ENCODE data around the gene RASGRP1.

The RASGRP1 gene

DNA sequence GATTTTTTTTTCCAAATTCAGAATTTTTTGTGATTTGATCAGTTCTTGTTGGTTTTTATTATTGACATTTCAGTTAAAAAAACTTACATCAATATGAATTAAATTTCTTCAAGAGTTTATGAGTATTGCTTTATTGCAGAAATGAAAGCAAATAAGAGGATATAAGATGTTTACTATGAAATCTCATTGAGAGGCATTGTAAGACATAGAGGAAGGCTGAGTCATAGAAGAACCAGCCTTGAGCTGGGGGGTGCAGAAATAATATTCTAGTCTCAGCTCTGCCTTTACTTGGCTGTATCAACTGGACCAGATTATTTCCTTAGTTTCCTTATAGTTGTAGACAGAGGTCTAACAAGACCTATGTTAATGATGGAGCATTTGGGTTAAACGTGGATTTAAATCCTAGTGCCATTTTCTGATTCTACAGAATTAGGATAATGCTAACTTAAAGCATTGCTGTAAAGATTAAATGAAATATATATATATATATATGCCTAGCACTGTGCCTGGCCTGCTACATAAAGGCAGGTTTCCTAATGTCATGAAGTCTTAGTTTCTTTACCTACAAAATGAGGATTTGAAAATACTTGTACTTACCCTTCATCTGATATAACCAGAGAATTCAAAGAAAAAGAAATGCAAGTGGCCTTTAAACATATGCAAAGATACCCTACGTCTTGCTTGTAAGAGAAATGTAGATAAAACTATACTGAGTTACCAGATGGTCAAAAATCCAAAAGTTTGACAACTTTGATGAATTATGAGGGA, 103.4 kb downstream of the RASGRP1 start:
- H3K27ac ChIP-seq (ENCODE audit: low read depth, low read length): no peak overlapping the region
- H3K4me3 ChIP-seq (ENCODE audit: low read depth, low read length): no peak overlapping the region
- H3K36me3 ChIP-seq (ENCODE audit: control insufficient read depth, insufficient read depth, low read length): peaks cover 8% of the 10 kb centered on the region; the same call in 1 of the 2 replicates
- H3K9me3 ChIP-seq (ENCODE audit: control insufficient read depth, insufficient read depth, low read depth, low read length): no peaks in the 10 kb centered on the region
- H3K4me1 ChIP-seq (ENCODE audit: control insufficient read depth, insufficient read depth, low read length): no peaks in the 10 kb centered on the region
- no peak overlapping the region for H3K9ac ChIP-seq (ENCODE audit: low read length)
- no peaks in the 10 kb centered on the region for H3K27me3 ChIP-seq (ENCODE audit: control insufficient read depth, insufficient read depth, low read length)

DNA sequence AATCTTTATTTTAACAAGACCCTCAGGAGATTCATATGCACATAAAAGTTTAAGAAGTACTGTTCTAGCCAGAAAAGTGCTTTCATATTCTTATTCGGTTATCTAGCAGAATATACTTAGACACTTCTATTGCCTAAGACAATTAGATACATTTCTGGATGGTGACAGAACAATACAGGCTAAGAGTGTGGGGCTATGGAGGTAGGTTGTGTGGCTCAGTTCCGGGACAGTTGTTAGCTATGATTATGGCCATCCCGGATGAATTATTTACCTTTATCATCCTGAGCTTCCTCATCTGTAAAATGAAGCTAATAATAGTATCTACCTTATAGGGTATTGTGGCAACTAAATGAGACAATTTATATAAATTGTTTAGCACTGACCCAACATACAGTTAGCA, 104.1 kb downstream of the RASGRP1 start:
- no peaks in the 10 kb centered on the region; the same call in 1 of the 2 replicates for H3K4me1 ChIP-seq (ENCODE audit: control insufficient read depth, insufficient read depth, low read length)
- no peak overlapping the region for H3K27ac ChIP-seq (ENCODE audit: low read depth, low read length)
- H3K9me3 ChIP-seq (ENCODE audit: control insufficient read depth, insufficient read depth, low read depth, low read length): no peaks in the 10 kb centered on the region
- no peak overlapping the region for H3K9ac ChIP-seq (ENCODE audit: low read length)
- no peaks in the 10 kb centered on the region for H3K27me3 ChIP-seq (ENCODE audit: control insufficient read depth, insufficient read depth, low read length)
- H3K36me3 ChIP-seq (ENCODE audit: control insufficient read depth, insufficient read depth, low read length): peaks cover 8% of the 10 kb centered on the region; the same call in 1 of the 2 replicates
- no peak overlapping the region for H3K4me3 ChIP-seq (ENCODE audit: low read depth, low read length)

DNA sequence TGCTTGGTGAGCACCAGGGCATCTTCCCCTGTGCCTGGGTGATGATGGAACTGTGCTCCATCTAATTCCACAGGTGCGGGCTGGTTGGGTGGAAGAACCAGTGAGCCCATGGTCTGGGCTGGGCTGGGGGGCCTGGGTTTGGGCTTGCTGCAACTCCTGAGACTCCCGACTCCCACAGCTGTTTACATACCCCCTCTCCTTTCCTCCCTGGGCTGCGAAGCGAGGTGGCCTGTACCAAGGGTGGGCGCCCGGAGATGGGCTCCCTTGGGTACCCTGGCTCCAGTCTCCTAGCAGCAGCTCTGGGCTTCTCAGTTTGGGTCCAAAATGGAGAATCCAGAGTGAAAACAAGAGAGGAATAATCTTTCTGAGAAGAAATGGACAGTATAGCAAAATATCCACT, 105.1 kb downstream of the RASGRP1 start:
- H3K9me3 ChIP-seq (ENCODE audit: control insufficient read depth, insufficient read depth, low read depth, low read length): no peaks in the 10 kb centered on the region
- no peak overlapping the region for H3K9ac ChIP-seq (ENCODE audit: low read length)
- H3K27me3 ChIP-seq (ENCODE audit: control insufficient read depth, insufficient read depth, low read length): no peaks in the 10 kb centered on the region
- H3K4me1 ChIP-seq (ENCODE audit: control insufficient read depth, insufficient read depth, low read length): peaks cover 4% of the 10 kb centered on the region
- no peak overlapping the region for H3K27ac ChIP-seq (ENCODE audit: low read depth, low read length)
- H3K36me3 ChIP-seq (ENCODE audit: control insufficient read depth, insufficient read depth, low read length): peaks cover 8% of the 10 kb centered on the region; the same call in 1 of the 2 replicates
- H3K4me3 ChIP-seq (ENCODE audit: low read depth, low read length): no peak overlapping the region

DNA sequence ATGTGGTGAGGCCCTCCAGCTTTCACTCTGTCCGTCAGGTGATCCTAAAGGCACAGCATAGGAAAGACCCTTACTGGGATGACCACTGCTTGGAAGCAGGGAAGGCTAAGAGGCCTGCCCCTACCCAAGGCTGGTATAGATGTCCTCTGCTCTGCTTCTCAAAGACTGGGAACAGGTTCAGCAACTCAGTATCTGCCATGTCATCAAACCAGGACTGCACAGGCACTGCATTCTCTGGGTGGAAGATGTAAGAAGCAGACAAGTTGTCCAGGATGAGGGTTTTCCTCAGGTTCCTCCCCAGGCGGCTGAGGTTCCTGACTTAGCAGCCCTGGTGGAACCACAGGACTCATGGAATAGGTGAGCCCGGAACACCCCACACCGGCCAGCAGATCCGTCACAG, 106.0 kb downstream of the RASGRP1 start:
- no peaks in the 10 kb centered on the region for H3K9me3 ChIP-seq (ENCODE audit: control insufficient read depth, insufficient read depth, low read depth, low read length)
- no peak overlapping the region for H3K27ac ChIP-seq (ENCODE audit: low read depth, low read length)
- H3K4me3 ChIP-seq (ENCODE audit: low read depth, low read length): no peak overlapping the region
- peaks cover 8% of the 10 kb centered on the region; the same call in 1 of the 2 replicates for H3K36me3 ChIP-seq (ENCODE audit: control insufficient read depth, insufficient read depth, low read length)
- H3K27me3 ChIP-seq (ENCODE audit: control insufficient read depth, insufficient read depth, low read length): no peaks in the 10 kb centered on the region
- H3K9ac ChIP-seq (ENCODE audit: low read length): no peak overlapping the region
- peaks cover 4% of the 10 kb centered on the region for H3K4me1 ChIP-seq (ENCODE audit: control insufficient read depth, insufficient read depth, low read length)

DNA sequence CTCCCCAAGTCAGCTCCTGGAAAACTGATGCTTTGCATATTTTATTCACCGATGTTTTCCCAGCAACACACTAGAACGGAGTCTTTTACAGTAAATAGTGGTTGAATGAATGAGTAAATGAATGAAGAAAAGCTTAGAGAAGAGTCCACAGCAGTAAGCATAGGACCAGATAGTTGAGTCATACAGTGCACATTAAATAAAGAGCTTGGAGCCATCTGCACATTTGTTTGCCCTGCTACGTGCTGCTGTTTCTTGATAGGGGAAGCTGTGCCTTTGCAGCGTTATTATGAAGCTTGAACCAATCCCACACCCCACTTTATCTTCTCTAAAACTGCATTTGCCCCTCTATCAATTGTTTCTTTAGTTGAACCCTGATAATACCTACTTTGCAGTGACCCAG, 109.5 kb downstream of the RASGRP1 start:
- H3K9ac ChIP-seq (ENCODE audit: low read length): peak overlapping the region; percentile 95
- peak overlapping the region; percentile 94 for H3K4me3 ChIP-seq (ENCODE audit: low read depth, low read length)
- no peaks in the 10 kb centered on the region for H3K27me3 ChIP-seq (ENCODE audit: control insufficient read depth, insufficient read depth, low read length)
- no peaks in the 10 kb centered on the region for H3K9me3 ChIP-seq (ENCODE audit: control insufficient read depth, insufficient read depth, low read depth, low read length)
- H3K36me3 ChIP-seq (ENCODE audit: control insufficient read depth, insufficient read depth, low read length): peaks cover 8% of the 10 kb centered on the region; the same call in 1 of the 2 replicates
- peaks cover 4% of the 10 kb centered on the region for H3K4me1 ChIP-seq (ENCODE audit: control insufficient read depth, insufficient read depth, low read length)
- H3K27ac ChIP-seq (ENCODE audit: low read depth, low read length): peak overlapping the region; percentile 97; the same call in 1 of the 2 replicates

DNA sequence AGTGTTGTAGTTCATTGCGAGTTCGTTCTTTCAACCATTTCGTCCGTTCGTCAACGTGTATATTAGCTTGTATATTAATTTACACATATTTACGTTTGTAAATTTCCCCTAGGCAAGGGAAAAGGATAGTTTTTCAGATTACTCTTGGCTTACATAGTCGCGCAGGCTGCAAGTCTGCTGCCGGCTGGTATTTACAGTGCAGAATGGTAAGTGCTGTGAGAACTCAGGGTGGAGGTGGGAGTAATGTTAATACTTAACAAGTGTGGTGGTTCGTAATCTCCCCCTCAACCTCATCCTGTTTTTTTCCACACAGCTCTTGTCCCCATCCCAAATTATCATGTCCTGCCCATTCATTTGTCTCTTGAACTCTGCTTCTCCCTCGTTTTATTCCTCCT, 109.9 kb downstream of the RASGRP1 start:
- H3K27ac ChIP-seq (ENCODE audit: low read depth, low read length): peak overlapping the region; percentile 97
- peaks cover 4% of the 10 kb centered on the region for H3K4me1 ChIP-seq (ENCODE audit: control insufficient read depth, insufficient read depth, low read length)
- H3K4me3 ChIP-seq (ENCODE audit: low read depth, low read length): peak overlapping the region; percentile 94
- peak overlapping the region; percentile 95 for H3K9ac ChIP-seq (ENCODE audit: low read length)
- peaks cover 8% of the 10 kb centered on the region; the same call in 1 of the 2 replicates for H3K36me3 ChIP-seq (ENCODE audit: control insufficient read depth, insufficient read depth, low read length)
- no peaks in the 10 kb centered on the region for H3K9me3 ChIP-seq (ENCODE audit: control insufficient read depth, insufficient read depth, low read depth, low read length)
- no peaks in the 10 kb centered on the region for H3K27me3 ChIP-seq (ENCODE audit: control insufficient read depth, insufficient read depth, low read length)

DNA sequence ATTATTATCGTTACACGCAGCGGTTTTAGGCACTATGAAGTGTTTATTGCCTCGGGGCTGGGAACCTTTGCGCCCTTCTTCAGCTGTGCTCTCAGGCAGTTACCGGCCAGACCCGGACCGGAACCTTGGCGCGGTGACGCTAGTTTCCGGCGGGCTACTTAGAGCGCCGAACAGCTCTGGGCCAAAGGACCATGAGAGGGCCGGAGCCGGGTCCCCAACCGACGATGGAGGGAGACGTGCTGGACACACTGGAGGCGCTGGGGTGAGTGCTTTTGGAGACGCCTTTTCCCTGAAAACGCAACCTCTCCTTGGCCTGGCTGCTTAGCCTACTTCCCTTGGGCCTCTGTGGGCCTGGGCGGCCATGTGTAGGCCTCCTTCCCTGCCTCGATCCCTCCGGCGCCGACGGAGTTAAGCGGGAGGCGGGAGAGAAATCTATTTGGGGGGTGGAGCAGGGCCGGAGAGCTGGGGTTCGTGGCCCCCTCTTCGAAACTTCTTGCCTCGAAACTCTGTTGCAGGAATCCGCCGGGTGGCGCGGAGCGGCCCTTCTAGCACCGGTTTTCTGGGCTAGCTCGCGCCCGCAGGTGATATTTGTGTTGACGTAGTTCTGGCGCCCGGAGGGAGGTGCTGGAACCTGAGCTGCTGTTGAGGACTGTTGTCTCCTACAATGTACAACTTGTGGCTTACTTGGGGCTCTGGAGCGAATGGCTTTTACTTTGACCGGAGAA, 110.5 kb downstream of the RASGRP1 start, which contains the start of gene FAM98B:
TSS of gene FAM98B (plus strand) at position 157 of the 725 bp plus-strand sequence. CDS start at position 192, 35 bp downstream.
- H3K9me3 ChIP-seq (ENCODE audit: control insufficient read depth, insufficient read depth, low read depth, low read length): no peaks in the 10 kb centered on the region
- no peaks in the 10 kb centered on the region for H3K27me3 ChIP-seq (ENCODE audit: control insufficient read depth, insufficient read depth, low read length)
- H3K4me1 ChIP-seq (ENCODE audit: control insufficient read depth, insufficient read depth, low read length): peaks cover 4% of the 10 kb centered on the region
- peak within 1 kb of the TSS; percentile 95 for H3K9ac ChIP-seq (ENCODE audit: low read length)
- H3K27ac ChIP-seq (ENCODE audit: low read depth, low read length): peak within 1 kb of the TSS; percentile 97
- peaks cover 7% of the 10 kb centered on the region; the same call in 1 of the 2 replicates for H3K36me3 ChIP-seq (ENCODE audit: control insufficient read depth, insufficient read depth, low read length)
- H3K4me3 ChIP-seq (ENCODE audit: low read depth, low read length): peak within 1 kb of the TSS; percentile 94

DNA sequence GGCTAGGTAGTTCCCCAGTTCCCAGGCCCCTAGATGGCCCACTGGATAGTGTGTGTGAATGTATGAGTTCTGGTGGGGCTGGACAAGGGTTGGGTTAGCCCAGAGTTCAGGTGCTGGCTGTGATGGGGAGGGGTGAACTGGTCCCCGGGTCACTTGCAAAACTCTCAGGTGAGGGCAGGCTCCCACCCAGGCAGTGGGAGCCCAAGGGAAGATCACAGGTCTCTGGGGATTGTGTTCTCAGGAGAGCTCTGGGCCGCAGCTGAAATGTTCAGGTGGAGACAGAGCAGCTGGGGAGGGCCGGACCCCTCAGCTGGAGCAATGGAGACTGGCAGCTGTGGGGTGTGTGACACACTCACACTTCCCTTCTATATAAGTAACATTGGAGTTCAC, 123.5 kb downstream of the RASGRP1 start:
- H3K36me3 ChIP-seq (ENCODE audit: control insufficient read depth, insufficient read depth, low read length): no peaks in the 10 kb centered on the region

DNA sequence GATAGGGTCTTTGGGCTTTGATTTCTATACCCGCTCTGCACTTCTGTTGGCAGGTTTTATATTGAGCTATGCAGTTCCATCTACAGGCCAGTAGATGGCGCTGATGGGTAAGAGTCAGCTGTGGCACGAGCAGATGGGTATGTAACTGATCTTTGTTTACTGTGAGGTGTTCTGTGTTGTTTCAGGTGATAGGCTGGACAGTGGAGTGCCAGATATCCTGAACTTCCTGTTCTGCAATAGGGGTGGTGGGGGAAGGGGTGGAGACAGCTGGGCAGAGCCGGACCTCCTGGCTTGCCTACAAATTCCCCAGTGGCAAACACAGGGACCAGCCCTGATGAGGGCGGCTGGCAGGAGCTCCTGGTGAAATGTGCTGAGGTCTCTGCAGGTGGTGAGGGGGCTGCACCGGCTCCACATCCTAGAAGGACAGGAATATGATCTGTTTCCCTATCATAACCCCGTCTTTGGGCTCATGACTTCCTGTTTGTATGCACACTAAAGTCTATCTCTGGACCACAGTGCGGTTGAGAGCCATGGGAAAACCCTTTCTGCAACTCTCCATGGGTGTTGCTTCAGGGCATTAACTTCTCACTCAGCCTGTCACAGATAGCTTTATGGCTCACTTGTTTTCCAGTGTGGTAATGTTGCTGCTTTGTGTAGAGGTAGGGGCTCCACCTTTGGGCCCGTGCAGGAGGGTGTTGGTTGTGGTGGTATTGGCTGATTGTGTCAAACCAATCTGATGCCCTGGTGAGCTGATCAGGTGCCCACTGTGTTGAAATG, 124.1 kb downstream of the RASGRP1 start:
- no peak overlapping the region for H3K27ac ChIP-seq (ENCODE audit: low read depth, low read length)
- no peak overlapping the region for H3K9ac ChIP-seq (ENCODE audit: low read length)
- H3K4me1 ChIP-seq (ENCODE audit: control insufficient read depth, insufficient read depth, low read length): peaks cover 6% of the 10 kb centered on the region; the same call in 1 of the 2 replicates
- H3K36me3 ChIP-seq (ENCODE audit: control insufficient read depth, insufficient read depth, low read length): no peaks in the 10 kb centered on the region
- no peaks in the 10 kb centered on the region; the same call in 1 of the 2 replicates for H3K27me3 ChIP-seq (ENCODE audit: control insufficient read depth, insufficient read depth, low read length)
- no peaks in the 10 kb centered on the region for H3K9me3 ChIP-seq (ENCODE audit: control insufficient read depth, insufficient read depth, low read depth, low read length)
- no peak overlapping the region for H3K4me3 ChIP-seq (ENCODE audit: low read depth, low read length)

More for the DNA sequence above, 123.5 kb downstream of the RASGRP1 start:
- peaks cover 6% of the 10 kb centered on the region; the same call in 1 of the 2 replicates for H3K4me1 ChIP-seq (ENCODE audit: control insufficient read depth, insufficient read depth, low read length)
- no peaks in the 10 kb centered on the region; the same call in 1 of the 2 replicates for H3K27me3 ChIP-seq (ENCODE audit: control insufficient read depth, insufficient read depth, low read length)
- H3K9ac ChIP-seq (ENCODE audit: low read length): no peak overlapping the region
- H3K9me3 ChIP-seq (ENCODE audit: control insufficient read depth, insufficient read depth, low read depth, low read length): no peaks in the 10 kb centered on the region
- no peak overlapping the region for H3K27ac ChIP-seq (ENCODE audit: low read depth, low read length)
- no peak overlapping the region for H3K4me3 ChIP-seq (ENCODE audit: low read depth, low read length)

Measured in HUES6 (cell line).